NK-92 (cell line): ENCODE data around the gene NPHS1.
"Not testable (repeated sequence)": the region's sequence is repeated elsewhere in the genome, so short reads cannot be mapped to it uniquely, and the experiment has no call there.

Experiments used
- DNase-seq: peaks from one replicate; lab custom pipeline; 2025; ENCODE audit not compliant: unreplicated experiment; lab: John Stamatoyannopoulos, UW

The NPHS1 gene

DNA sequence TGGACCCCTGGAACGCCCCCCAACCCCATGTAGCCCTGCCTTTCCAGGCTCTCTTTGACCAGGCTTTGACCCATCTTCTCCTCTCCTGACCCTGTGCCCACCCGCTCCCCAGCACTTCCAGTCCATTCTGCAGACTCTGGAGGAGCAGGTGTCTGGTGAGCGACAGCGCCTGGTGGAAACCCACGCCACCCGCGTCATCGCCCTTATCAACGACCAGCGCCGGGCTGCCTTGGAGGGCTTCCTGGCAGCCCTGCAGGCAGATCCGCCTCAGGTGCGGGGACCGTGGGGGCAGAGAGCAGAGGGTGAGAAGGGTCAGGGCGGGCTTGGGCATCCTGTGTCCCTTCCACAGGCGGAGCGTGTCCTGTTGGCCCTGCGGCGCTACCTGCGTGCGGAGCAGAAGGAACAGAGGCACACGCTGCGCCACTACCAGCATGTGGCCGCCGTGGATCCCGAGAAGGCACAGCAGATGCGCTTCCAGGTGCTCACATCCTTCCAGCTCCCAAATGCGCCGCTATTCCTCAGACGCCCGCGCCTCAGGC lies 22.2 kb upstream of the NPHS1 start:
- no peak for DNase-seq

DNA sequence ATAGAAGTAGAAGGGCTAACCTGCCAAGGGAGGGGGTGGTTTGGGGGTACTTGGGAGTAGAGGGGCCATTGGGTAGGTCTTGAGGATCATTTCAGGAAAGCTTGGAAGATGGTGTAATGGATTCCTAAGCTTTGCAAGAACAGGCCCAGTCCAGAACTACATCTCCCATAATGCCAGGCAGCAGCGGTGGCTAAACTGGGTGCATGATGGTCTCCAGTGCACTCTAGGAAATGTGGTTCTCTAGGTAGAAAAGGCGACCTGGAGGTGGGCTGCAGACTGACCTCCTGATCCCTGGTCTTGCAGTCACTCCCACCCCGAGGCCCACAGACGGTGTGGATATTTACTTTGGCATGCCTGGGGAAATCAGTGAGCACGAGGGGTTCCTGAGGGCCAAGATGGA lies 19.9 kb upstream of the NPHS1 start:
- DNase-seq: no peak

- no peak for DNase-seq
These were observed 19.3 kb upstream of the NPHS1 start for GRCh38 chr19:35871611-35872010.

DNA sequence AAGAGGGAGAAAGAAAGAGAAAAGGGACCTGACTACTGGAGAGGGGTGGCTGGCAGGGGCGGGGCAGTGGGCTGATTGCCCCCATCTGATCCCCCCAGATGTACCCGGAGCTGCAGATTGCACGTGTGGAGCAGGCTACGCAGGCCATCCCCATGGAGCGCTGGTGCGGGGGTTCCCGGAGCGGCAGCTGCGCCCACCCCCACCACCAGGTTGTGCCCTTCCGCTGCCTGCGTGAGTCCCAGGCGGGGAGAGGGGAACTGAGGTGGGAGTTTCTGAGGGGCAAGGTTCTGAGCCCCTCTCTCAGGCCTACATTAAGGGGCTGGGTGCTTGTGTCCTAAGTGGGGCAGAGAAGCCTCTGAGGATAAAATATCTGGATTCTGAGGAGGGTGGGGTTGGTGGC lies 18.5 kb upstream of the NPHS1 start:
- no peak for DNase-seq

DNA sequence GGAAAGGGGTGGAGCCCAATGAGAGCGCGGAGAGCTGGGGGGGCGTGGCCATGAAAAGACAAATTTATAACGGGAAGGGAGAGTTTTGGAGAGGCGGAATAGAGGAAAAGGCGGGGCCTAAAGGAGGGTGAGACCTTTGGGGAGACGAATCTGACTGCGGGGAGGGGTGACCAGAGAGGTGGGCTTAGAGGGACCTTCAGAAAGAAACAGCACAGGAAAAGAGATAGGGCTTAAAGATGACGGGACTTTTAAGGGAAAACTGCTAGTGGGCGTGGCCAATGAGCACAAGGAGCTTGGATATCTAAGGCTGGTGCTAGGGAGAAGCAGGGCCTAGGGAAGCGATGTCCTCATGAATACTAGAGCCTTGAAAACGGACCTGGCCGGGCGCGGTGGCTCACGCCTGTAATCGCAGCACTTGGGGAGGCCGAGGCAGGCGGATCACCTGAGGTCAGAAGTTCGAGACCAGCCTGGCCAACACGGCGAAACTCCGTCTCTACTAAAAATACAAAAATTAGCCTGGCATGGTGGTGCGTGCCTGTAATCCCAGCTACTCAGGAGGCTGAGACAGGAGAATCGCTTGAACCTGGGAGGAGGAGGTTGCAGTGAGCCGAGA lies 17.9 kb upstream of the NPHS1 start:
- not testable (repeated sequence) for DNase-seq

- no peak for DNase-seq
These were observed 17.2 kb upstream of the NPHS1 start for GRCh38 chr19:35869327-35870123.

GRCh38 chr19:35868823-35869326 lies 16.6 kb upstream of the NPHS1 start:
- DNase-seq: no peak

DNA sequence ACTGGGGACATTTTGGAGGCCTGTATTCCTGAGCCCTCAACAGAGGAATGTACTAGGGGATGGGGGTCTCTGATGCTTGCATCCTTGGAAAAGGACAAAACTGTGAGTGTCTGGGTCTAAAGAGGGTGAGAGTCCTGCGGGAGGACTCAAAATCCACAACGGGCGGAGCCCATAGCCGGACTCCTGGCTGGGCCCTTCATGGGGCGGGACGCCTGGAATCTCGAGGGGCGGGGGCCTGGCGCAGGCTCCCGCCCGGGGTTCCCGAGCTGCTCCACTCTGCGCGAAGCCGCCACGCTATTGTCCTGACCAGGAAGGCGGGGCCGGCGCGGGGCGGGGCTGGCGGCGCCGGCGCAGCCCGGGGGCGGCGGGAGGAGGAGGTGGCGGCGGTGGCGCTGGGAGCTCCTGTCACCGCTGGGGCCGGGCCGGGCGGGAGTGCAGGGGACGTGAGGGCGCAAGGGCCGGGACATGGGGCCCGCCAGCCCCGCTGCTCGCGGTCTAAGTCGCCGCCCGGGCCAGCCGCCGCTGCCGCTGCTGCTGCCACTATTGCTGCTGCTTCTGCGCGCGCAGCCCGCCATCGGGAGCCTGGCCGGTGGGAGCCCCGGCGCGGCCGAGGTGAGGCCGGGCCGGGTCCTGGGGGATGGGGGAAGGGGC lies 16.0 kb upstream of the NPHS1 start, which contains the start of gene APLP1:
TSS of gene APLP1 (plus strand) at position 403 of the 651 bp plus-strand sequence. CDS start at position 466, 63 bp downstream.
- DNase-seq: no peak

DNA sequence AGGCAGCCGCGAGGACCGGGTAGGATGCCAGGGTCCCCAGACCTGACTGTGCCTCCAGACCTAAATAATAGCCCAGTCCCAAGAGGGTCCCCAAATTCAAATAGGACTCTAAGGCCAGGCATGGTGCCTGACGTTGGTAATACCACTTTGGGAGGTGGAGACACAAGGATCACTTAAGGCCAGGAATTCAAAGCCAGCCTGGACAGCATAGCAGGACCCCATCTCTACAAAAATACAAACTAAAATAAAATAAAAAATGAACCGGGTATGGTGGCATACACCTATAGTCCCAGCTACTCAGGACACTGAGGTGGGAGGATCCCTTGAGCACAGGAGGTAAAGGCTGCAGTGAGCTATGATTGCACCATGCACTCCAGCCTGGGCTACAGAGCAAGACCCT lies 10.7 kb upstream of the NPHS1 start:
- no peak for DNase-seq

GRCh38 chr19:35862528-35862927 lies 10.2 kb upstream of the NPHS1 start:
- no peak for DNase-seq

- DNase-seq: no peak
These were observed 9.4 kb upstream of the NPHS1 start for GRCh38 chr19:35861640-35862160.

GRCh38 chr19:35860818-35861639 lies 8.7 kb upstream of the NPHS1 start:
- DNase-seq: no peak

- no peak for DNase-seq
These were observed 8.1 kb upstream of the NPHS1 start for GRCh38 chr19:35860436-35860817.

- no peak for DNase-seq
These were observed 7.1 kb upstream of the NPHS1 start for GRCh38 chr19:35859414-35859813.

DNA sequence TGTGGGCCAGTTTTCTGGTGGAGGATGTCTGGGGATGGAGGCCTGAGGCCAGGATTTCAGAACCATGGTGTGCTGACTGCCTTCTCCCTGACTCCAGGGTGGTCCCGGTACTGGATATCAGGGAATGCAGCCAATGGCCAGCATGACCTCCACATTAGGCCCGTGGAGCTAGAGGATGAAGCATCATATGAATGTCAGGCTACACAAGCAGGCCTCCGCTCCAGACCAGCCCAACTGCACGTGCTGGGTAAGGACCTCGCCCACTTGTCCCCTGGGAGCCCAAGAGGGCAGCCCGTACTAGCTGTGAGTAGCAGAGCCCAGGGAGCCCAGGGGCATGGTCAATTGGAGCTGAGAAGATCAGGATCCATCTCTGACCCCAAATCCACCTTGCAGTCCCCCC lies 6.0 kb upstream of the NPHS1 start:
- DNase-seq: no peak

- DNase-seq: no peak
These were observed 4.3 kb upstream of the NPHS1 start, which contains the start of gene KIRREL2 for GRCh38 chr19:35856546-35857149. KIRREL2 (plus strand) TSS chr19:35856911; CDS start chr19:35857120, 209 bp downstream.

GRCh38 chr19:35853038-35853756 lies 893 bp upstream of the NPHS1 start:
- DNase-seq: no peak

GRCh38 chr19:35851213-35852028 lies 883 bp downstream of the NPHS1 start:
- DNase-seq: no peak
